D341Med (cell line): ENCODE measurements around the gene MAEA.

Experiments used
- DNase-seq: peaks from one replicate; pipeline ENCODE4 v3.0.0; 2012; ENCODE audit warnings: low spot score

Gene MAEA

GRCh38 chr4:1289207-1290164 is at the start of gene MAEA:
MAEA (plus strand) TSS chr4:1289891; CDS start chr4:1289914, 23 bp downstream.
- peak; percentile 100 for DNase-seq

DNA sequence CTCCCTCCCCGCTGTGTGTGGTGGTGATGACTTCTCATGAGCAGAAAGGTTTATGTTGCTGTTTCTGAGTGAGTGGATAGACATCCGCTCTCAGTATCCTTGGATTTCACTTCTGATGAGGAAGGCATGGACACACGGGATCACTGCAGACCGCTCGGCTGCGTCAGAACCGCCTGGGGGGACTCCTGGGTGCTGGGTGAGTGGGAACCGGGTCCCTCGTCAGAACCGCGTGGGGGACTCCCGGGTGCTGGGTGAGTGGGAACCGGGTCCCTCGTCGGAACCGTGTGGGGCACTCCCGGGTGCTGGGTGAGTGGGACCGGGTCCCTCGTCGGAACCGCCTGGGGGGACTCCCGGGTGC is 49.8 kb upstream of the MAEA start:
- DNase-seq: no peak

DNA sequence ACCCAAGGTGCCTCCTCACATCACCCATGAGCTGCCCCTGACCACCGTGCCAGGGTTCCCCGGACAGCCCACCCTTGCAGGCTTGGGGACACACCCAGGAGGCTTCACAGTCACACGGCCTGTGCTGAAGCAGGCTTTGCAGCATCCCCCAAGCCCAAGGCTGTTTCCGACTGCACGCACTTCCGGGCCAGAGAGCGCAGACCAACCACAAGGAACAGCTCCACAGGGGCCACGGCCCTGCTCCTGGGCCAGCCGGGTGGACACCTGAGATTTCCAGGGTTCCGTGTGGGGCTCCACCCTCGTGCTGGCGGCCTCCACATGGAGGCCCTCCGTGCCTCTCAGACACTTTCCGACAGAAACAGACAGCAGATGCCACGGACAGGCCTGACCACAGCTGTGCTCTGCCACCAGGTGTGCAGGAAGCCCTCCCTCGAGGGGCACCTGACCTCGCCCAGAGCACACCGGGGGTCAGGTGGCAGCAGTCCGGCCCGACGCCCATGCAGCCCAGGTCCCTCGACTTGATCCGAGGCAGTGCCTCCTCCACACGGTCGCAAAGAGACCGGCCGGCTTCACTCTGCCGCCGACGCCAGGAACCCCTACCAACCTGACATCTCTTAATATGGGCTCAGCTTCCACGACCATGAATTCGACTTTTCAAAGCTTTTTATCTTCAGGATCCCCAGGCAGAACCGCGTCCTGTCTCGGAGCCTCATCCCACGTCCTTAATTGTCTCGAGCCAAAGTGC is 48.8 kb upstream of the MAEA start:
- DNase-seq: peak; percentile 29

- no peak for DNase-seq
Measured at GRCh38 chr4:1241466-1241935, 48.2 kb upstream of the MAEA start.

GRCh38 chr4:1241936-1242505 is 47.7 kb upstream of the MAEA start:
- DNase-seq: no peak

DNA sequence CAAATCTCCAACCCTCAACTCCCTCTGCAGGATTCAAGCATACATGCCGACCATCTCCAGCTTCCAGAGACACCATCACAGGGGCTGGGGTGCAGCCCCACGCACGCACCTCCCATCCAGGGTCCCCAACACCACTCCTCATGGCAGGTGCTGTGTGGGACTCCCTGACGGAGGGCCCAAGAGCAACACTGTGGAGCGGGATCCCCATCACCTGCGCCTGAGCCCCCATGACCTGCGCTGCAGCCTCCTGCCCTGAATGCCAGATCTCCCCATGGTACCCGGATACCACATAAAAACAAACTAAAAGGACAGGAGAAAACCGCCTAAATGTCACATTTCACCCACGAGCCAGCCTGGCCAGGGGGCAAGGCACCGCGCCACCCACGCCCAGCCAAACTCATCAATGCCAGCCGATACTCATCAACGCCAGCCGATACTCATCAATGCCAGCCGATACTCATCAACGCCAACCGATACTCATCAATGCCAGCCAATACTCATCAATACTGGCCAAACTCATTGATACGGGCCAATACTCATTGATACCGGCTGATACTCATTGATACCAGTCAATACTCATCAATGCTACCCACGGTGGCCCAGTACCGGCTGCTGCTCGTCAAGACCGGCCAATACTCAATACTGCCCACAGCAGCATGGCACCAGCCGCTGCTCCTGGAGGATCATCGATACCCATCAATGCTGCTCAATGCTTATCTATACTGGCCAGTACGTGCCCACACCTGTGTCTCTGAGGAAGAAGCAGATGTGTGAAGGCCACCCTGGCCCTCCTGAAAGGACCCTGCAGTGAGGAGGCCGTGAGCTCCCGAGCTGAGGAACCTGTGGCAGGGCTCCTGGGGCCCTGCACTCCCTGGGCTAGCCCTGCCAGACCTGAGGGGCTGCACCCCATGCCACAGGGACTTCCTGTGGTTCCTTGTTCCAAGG is 46.9 kb upstream of the MAEA start:
- DNase-seq: no peak

DNA sequence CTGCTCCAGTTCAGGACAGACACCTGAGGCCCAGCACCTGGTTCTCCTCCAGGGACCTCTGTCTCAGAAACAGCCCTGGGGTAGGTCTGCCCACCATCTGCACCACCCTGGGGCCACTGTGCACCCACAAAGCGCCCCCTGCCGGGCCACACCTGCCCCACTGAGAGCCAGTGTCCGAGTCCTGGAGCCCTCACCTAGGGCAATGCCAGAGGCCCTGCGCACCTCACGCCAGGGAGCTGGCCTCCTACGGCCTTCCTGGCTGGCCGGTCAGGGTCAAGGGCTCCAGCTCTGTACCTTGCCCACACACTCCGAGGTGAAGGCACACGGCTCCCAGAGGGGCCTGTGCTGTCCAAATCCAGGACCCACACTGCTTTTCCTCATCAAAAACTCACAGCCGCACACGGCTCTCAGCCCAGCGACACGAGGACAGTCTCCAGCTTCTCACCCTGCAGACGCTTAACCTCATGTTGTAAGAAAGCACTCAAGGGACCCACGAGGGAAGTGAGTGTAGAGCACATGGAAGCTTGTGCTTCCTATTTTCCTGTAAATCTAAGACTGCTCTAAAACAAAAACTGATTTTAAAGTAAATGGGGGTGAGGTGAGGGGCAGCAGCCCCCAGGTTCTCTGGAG is 46.1 kb upstream of the MAEA start:
- peak; percentile 27 for DNase-seq

- peak; percentile 28 for DNase-seq
Measured at GRCh38 chr4:1244081-1244977, 45.4 kb upstream of the MAEA start.

- DNase-seq: no peak
Measured at GRCh38 chr4:1244978-1245471, 44.7 kb upstream of the MAEA start.

DNA sequence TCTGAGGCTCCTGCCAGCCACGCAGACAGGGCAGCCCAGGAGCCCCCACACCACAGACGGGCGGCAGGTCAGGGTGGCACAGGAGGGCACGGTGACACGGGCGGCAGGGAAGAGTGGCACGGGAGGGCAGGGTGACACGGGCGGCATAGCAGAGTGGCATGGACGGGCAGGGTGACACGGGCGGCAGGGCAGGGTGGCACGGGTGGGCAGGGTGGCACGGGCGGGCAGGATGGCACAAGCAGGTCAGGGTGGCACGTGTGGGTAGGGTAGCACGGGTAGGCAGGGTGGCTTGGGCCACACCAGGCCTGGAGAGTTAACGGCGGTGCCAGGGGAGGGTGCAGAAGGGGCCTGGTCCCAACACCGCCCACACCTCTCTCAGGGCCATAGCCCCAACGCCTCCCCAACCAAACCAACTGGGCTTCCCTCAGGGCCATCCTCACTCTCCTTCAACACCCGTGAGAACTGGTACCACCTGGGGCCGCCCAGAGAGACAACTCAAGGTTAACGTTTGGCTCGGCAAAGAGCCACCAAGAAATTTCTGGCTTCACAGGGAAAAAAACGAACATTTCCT is 44.1 kb upstream of the MAEA start:
- no peak for DNase-seq

GRCh38 chr4:1246111-1246881 is 43.4 kb upstream of the MAEA start:
- peak; percentile 27 for DNase-seq

DNA sequence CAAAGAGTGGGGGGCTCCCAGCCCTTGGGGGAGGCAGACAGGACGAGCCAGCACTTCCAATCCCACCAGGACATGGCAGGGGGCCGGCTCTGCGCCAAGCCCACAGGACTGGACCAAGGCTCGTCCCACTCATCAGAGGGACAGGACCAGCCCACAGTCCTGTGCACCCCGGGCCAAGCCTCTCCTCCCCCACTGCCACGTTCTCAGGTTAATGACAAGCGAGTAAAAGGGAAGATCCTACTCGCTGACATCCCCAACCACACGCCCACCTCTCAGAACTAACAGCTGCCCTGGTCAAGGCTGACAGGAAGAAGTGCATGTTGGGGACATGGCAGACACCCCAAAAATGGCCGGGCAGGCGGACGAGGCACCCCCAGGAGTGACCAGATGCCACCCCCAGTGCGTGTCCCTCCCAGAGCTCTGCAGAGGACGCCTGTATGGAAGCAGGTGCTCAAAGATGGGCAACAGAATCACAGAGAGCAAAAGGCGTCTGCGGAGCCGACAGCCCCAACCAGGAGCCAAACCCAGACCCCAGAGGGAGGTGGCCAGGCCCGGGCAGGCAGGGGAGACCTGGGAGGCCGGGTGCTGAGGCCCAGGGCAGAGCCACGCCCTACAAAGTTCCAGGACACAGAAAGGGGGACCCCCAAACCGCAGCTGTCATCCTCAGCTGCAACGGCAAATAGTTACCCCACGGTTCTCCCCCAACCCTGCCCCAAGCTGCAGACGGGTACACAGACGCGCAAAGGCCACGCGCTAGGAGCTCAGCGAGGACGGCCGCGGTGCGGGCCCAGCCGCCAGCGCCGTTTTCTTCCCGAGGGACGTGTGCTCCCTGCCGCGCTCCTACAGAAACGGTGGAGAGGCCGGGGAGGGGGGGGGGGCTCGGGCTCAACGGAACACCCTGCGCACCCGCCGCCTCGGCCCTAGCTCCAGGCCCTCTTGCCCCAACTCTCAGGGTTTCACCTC is 42.5 kb upstream of the MAEA start:
- DNase-seq: peak; percentile 63

DNA sequence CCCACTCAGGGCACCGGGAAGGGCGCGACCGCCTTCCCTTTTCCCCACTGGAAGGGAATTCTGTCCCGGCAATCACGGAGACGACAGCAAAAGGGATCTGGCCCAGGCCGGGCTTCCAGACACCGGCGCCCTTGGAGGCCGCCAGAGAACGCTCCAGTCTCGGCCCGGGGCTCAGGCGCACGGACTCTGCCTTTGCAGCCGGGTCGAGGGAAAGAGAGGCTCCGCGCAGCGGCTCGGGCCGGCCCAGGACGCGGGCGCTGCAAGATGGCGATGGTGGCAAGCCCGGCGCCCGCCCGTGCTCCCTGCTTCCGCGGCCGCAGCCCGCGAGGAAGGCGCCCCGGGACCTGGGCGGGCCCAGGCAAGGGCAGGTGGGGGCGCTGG is 41.8 kb upstream of the MAEA start:
- no peak for DNase-seq

- DNase-seq: peak; percentile 100
Measured at GRCh38 chr4:1248245-1249147, 41.2 kb upstream of the MAEA start, which contains the start of gene CTBP1. CTBP1 (minus strand) TSS chr4:1249130; CDS start chr4:1241331, 7,799 bp downstream.

DNA sequence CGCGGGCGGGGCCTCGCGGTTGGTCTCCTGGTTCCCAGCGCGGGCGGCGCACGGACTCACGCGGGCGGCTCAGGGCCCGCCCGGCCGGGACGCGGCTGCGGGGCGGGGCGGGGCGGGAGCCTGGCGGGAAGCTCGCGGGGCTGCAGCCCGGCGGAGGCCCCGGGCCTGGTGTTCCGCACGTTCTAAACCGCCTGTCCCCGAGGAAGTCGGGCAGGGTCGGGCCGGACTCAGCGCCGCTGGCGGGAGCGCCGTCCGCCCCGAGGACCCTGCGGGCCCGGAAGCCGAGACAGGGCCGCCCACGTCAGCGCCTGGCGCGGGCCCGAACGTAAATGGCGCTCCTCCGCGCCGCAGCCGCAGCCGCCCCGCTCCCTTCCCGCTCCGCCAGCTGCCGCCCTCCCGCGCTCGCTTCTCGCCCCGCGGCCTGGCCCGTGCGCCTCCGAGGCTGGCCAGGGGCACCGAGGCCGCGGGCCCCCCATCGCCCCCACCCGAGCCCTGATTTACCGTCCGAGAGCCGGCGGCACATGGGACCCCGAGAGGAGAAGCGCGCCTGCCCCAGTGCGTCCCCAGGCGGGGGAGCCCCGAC is 40.5 kb upstream of the MAEA start:
- peak; percentile 97 for DNase-seq
